GM10266 (cell line): ENCODE data around the gene LYRM4.

Experiments used
- DNase-seq: peaks from one replicate; pipeline ENCODE4 v3.0.0; 2012; ENCODE audit errors: extremely low spot score
- CTCF ChIP-seq: IDR thresholded peaks from 2 replicates; pipeline ENCODE4 v1.5.1; 2012; ENCODE audit warnings: mild to moderate bottlenecking, low read depth; ENCODE audit not compliant: control insufficient read depth, insufficient read depth; ENCODE audit errors: missing control alignments

Gene LYRM4

GRCh38 chr6:5290097-5290496 is 29.3 kb upstream of the LYRM4 start:
- no peak for DNase-seq

GRCh38 chr6:5287966-5288297 is 27.2 kb upstream of the LYRM4 start:
- TF ChIP-seq CTCF, result no peak
- DNase-seq, result no peak

More at GRCh38 chr6:5290097-5290496, 29.3 kb upstream of the LYRM4 start:
- no peak for TF ChIP-seq CTCF

GRCh38 chr6:5287205-5287965 is 26.6 kb upstream of the LYRM4 start:
- DNase-seq, result no peak
- TF ChIP-seq CTCF, result no peak

GRCh38 chr6:5286780-5287179 is 26.0 kb upstream of the LYRM4 start:
- TF ChIP-seq CTCF, result no peak
- DNase-seq, result no peak

- no peak for TF ChIP-seq CTCF
- DNase-seq, result no peak
Measured at GRCh38 chr6:5285526-5285925, 24.8 kb upstream of the LYRM4 start.

GRCh38 chr6:5285081-5285480 is 24.3 kb upstream of the LYRM4 start:
- no peak for TF ChIP-seq CTCF
- DNase-seq, result no peak

- DNase-seq, result no peak
- no peak for TF ChIP-seq CTCF
Measured at GRCh38 chr6:5282191-5282623, 21.5 kb upstream of the LYRM4 start.
